ENCODE results near the gene GHITM.

The GHITM gene

GRCh38 chr10:84201682-84202081 is 62.4 kb downstream of the GHITM start:
- DNase-seq = no peak

- no peak for DNase-seq
Observed at GRCh38 chr10:84202349-84202748, 63.0 kb downstream of the GHITM start.
